Pancreas (tissue), 10 donors: ENCODE measurements around the gene TLL2. TPM values are rescaled to one million over a fixed set of nuclear protein-coding genes. Genes with fewer than 3 reads are reported as not detected.

Experiments
- ATAC-seq, 4 donors: fragments of 200-7000 bp; cut with Tn5 transposase; one replicate each; pipeline versions ENCODE4 v1.8.0 to v1.9.1; 2020; ENCODE audit warnings: mild to moderate bottlenecking in 4 of 4, moderate library complexity in 4 of 4
- DNase-seq, 6 donors: peaks; one replicate each; pipeline ENCODE4 v3.0.0-alpha.2; 2020
- FAIRE-seq: peaks from 2 replicates; lab custom pipeline; 2012; peaks lifted over from hg19 to GRCh38; lab: Jason Lieb, UNC
- H3K27ac ChIP-seq, 4 donors: fragments of 200-600 bp; sonication (generic); 1 replicate in 3 of 4; 2 replicates in 1 of 4; pipeline versions ENCODE4 v1.5.0 to v1.8.0; 2020
- H3K27me3 ChIP-seq, 4 donors: fragments of 200-600 bp; one replicate each; pipeline ENCODE4 v1.8.0; 2021
- H3K36me3 ChIP-seq, 3 donors: fragments of 200-600 bp; sonication (generic) in 1 of 3; one replicate each; pipeline versions ENCODE4 v1.5.0 to v1.8.0; 2020 to 2021
- H3K4me1 ChIP-seq, 3 donors: fragments of 200-600 bp; one replicate each; pipeline ENCODE4 v1.8.0; 2021
- H3K4me3 ChIP-seq, 4 donors: fragments of 200-600 bp; sonication (generic) in 2 of 4; one replicate each; pipeline versions ENCODE4 v1.5.0 to v1.8.0; 2020 to 2021
- H3K9me3 ChIP-seq, 4 donors: fragments of 200-600 bp; one replicate each; pipeline ENCODE4 v1.8.0; 2021
- WGBS, 2 donors: extraction: QIAGEN DNeasy Blood & Tissue Kit; methylation state at CpG; one replicate each; pipeline ENCODE4 v1.1.7; 2013; 5-methylcytosine and 5-hydroxymethylcytosine counted together
- intact Hi-C, 3 donors: fragments of 100-400 bp; cut with DNase I; formaldehyde crosslinking; loops; one replicate each; pipeline versions ENCODE4 v1.11.1 to v1.14.2; 2022
- polyA plus RNA-seq, 2 donors: library from polyadenylated mRNA; stranded (reverse); fragments of 200-250 nt; gene quantifications; one replicate each; pipeline ENCODE4 v1.2.3, GENCODE V29; 2013
- total RNA-seq, 6 donors: library from RNA; stranded (reverse); fragmentation: NEBNext Ultra II Directional in 4 of 6; extraction: Animal tissue kit (Norgen Biotek cat#: 25700) in 4 of 6; gene quantifications; one replicate each; pipeline versions ENCODE4 v1.2.1 to v1.2.4, GENCODE V29; 2021 to 2023
- TF ChIP-seq, protein P1 (sequence below), 4 donors: fragments of 200-600 bp; sonication (generic) in 3 of 4; IDR thresholded peaks; one replicate each; pipeline versions ENCODE4 v1.5.0 to v1.8.0; 2021; ENCODE audit warnings: antibody characterized with exemption in 4 of 4
- donor health status: healthy with polysubstance abuse.
- donor health status: DM: no; HTN: no; CAD: no; lungs with moderate emphysema.
- donor health status: DM: no; HTN: no; CAD: no.
- donor health status: control.
- donor health status: control.
- donor health status: Bipolar disorder and iron deficiency.
- donor health status: DM: yes; HTN: yes; CAD: no.
- donor health status: DM: no; HTN: no; CAD: no.
- donor health status: DM: no; HTN: no; CAD: no.
- donor health status: DM: yes; HTN: yes; CAD: no.

Gene TLL2
- total and polyA plus RNA-seq, 8 donors = 0.14 to 0.97 (median 0.27) TPM

DNA sequence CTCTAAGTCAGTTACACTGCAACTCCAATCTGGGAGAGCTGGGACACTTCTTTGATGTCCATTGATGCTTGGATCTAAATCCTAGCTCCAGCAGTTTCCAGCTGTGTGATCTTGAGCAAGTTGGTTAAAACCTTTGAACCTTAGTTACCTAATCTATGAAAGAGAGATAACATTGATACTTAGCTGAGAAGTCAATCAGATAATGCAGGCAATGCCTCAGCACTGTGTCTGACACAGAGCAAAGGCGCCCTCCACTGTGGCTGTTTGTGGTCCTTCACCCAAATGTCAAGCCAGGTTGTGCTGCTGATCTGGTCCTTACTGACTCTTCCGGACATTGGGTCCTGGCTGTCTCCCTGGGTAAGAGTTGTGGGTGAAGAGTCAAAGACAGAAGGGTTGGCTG, 189.3 kb downstream of the TLL2 start:
- Histone ChIP-seq H3K9me3 (no peaks in the 10 kb centered on the region), H3K4me1 (no peaks in the 10 kb centered on the region), H3K27ac (no peak overlapping the region), H3K27me3 (no peaks in the 10 kb centered on the region), H3K4me3 (no peak overlapping the region), H3K36me3 (no peaks in the 10 kb centered on the region)
- no peak for ATAC-seq
- no peak for FAIRE-seq
- DNase-seq = no peak
- TF ChIP-seq, protein P1, sequence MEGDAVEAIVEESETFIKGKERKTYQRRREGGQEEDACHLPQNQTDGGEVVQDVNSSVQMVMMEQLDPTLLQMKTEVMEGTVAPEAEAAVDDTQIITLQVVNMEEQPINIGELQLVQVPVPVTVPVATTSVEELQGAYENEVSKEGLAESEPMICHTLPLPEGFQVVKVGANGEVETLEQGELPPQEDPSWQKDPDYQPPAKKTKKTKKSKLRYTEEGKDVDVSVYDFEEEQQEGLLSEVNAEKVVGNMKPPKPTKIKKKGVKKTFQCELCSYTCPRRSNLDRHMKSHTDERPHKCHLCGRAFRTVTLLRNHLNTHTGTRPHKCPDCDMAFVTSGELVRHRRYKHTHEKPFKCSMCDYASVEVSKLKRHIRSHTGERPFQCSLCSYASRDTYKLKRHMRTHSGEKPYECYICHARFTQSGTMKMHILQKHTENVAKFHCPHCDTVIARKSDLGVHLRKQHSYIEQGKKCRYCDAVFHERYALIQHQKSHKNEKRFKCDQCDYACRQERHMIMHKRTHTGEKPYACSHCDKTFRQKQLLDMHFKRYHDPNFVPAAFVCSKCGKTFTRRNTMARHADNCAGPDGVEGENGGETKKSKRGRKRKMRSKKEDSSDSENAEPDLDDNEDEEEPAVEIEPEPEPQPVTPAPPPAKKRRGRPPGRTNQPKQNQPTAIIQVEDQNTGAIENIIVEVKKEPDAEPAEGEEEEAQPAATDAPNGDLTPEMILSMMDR (IDR thresholded peaks at IDR 0.05) = no peak
- intact Hi-C loops = no loop called here
- 70 to 80% methylated on average over 2 of the region's 2 CpGs for WGBS, 2 donors

DNA sequence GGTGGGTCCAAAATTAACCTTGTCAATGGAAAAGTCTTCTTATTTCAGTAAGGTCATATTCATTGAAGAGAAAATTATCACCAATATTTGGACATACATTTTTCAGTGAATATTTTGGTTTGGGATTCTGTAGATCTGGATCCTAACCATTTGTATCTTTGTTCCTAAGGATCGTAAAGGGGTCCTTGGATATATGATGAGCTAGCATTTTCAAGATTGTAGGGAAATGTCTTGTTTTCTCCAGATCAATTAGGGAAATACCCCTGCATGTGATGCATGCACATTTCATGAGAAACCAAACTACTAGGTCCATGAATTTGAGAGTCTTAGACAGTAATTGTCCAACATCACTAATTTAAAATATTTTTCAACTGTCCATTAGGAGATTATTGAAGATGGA, 191.5 kb downstream of the TLL2 start:
- no peak for DNase-seq
- no peak overlapping the region for H3K4me3 ChIP-seq
- no peak overlapping the region for H3K27ac ChIP-seq
- no peak for FAIRE-seq
- H3K36me3 ChIP-seq = no peaks in the 10 kb centered on the region
- ATAC-seq = no peak
- TF ChIP-seq, protein P1 (IDR thresholded peaks at IDR 0.05) = no peak
- no peaks in the 10 kb centered on the region for H3K27me3 ChIP-seq
- no peaks in the 10 kb centered on the region for H3K4me1 ChIP-seq
- intact Hi-C loops = no loop called here
- H3K9me3 ChIP-seq = no peaks in the 10 kb centered on the region
- WGBS, 2 donors = 85 to 94% methylated on average over 1 of the region's 1 CpG

DNA sequence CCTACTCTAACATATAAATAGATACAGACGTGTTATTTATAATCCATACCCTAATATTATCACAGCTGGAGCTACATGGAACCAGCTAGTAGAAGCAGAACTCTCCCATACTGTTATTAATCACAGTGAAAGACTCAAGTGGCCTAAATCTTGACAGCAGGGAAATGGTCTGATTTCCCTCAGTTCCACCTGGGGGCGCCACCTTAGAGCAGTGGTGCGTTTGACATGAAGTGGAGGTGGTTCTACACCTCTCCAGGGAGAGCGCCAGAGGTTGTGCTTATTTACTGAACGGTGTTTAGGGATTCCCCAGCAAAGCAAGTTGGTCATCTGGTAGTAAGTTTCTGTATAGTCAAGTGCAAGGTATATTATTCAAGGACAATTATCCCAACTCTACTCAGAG, 191.9 kb downstream of the TLL2 start:
- H3K9me3 ChIP-seq = no peaks in the 10 kb centered on the region
- TF ChIP-seq, protein P1 (IDR thresholded peaks at IDR 0.05) = no peak
- FAIRE-seq (no peak), DNase-seq (no peak), ATAC-seq (no peak)
- intact Hi-C loops = no loop called here
- H3K4me1 ChIP-seq = no peaks in the 10 kb centered on the region
- H3K27ac ChIP-seq = no peak overlapping the region
- H3K4me3 ChIP-seq = no peak overlapping the region
- WGBS, 2 donors = 50 to 53% methylated on average over 5 of the region's 5 CpGs
- H3K27me3 ChIP-seq = no peaks in the 10 kb centered on the region
- no peaks in the 10 kb centered on the region for H3K36me3 ChIP-seq

DNA sequence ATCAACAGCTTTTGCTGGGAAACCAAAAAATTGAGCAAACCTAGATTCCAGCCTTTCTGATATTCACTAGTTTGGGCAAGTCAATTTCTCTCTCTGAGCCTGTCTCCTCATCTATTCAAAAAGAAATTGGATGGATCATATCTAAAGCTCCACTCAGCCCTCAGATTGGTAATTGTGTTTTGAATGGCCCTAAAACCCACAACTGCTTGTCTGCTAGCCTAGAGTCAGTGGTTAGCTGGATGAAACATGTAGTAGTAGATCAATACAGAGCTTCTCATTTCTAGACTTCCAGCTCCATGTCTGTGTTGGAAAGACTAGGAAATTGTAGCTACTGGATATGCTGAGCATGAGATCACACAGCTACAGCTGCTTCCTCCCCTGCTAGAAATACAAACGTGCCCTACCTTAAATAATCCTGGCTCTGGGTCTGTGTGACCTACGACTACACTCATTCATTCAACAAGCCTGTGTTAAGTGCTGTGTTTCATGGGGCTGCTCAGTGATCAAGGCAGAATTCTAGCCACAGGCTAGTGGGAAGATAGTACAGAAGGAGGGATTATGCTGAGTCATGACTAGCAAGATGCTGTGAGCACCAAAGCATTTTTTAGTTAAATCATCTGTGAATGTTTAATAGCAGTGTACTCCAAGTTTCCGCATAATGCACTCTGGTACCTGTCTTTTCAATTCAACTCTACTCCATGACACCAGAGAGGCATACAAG, 193.8 kb downstream of the TLL2 start:
- DNase-seq = no peak
- Histone ChIP-seq H3K9me3 (no peaks in the 10 kb centered on the region), H3K4me1 (no peaks in the 10 kb centered on the region), H3K27ac (no peak overlapping the region), H3K4me3 (no peak overlapping the region), H3K36me3 (no peaks in the 10 kb centered on the region), H3K27me3 (no peaks in the 10 kb centered on the region)
- intact Hi-C loops = no loop called here
- TF ChIP-seq, protein P1 (IDR thresholded peaks at IDR 0.05) = no peak
- 23 to 30% methylated on average over 3 of the region's 3 CpGs for WGBS, 2 donors
- peak in 3 of 4 donors; percentile 14 to 58 (median 46) for ATAC-seq
- FAIRE-seq = no peak

DNA sequence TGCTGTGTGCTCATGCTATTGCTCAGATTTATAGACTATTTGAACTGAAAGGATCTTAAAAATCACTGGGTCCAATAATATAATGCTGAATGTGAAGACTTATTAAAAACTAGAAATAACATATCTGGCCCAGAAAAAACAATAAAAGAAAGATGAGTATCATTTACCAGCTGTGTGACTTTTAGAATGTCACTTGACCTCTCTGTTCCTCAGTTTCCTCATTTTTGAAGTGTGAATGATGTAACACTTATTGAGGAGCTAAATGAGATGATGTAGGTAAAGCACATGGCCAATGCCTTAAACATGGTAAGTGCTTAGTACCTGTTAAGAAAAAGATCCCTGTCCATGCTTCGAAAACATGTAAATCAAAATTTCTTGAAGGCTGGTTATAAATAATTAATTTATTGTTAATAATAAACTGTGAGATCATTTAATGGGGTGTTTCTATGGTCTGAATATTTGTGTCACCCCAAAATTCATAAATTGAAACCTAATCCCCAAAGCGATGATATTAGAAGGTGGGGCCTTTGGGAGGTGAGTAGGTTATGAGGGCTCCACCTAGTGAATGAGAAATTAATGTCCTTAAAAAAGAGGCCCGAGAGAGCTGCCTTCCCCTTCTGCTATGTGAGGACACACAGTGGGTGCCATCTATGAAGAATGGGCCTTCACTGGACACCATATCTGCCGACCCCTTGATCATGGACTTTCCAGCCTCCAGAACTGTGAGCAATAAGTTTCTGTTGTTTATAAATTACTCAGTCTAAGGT, 196.5 kb downstream of the TLL2 start:
- H3K36me3 ChIP-seq = no peaks in the 10 kb centered on the region
- DNase-seq (no peak), ATAC-seq (no peak), FAIRE-seq (no peak)
- TF ChIP-seq, protein P1 (IDR thresholded peaks at IDR 0.05) = no peak
- 74 to 77% methylated on average over 4 of the region's 4 CpGs for WGBS, 2 donors
- H3K9me3 ChIP-seq = no peaks in the 10 kb centered on the region
- H3K4me1 ChIP-seq = no peaks in the 10 kb centered on the region
- H3K4me3 ChIP-seq = no peak overlapping the region
- H3K27ac ChIP-seq = no peak overlapping the region
- intact Hi-C loops = no loop called here
- H3K27me3 ChIP-seq = no peaks in the 10 kb centered on the region
